Keratinocyte (primary cell): ENCODE data around the gene TICRR. TPM values are rescaled to one million over a fixed set of nuclear protein-coding genes. Genes with fewer than 3 reads are reported as not detected.
A peak's percentile ranks its signal among the peaks of the same experiment; 100 is the strongest.

ENCODE experiments used
- DNase-seq: peaks from one replicate; pipeline ENCODE4 v3.0.0-alpha.2; 2011; ENCODE audit warnings: low read depth, missing footprints, low spot score
- FAIRE-seq: peaks from 2 replicates; lab custom pipeline; 2011; peaks lifted over from hg19 to GRCh38; lab: Jason Lieb, UNC
- H2AFZ ChIP-seq: 2 replicates; pipeline ENCODE4 v1.6.0; 2012; ENCODE audit warnings: low read length, control low read depth, inconsistent platforms; ENCODE audit not compliant: control insufficient read depth
- H3K27ac ChIP-seq: 2 replicates; pipeline ENCODE4 v1.5.1; 2011; ENCODE audit warnings: low read length; ENCODE audit not compliant: control insufficient read depth, insufficient read depth
- H3K27me3 ChIP-seq: 3 replicates; pipeline ENCODE4 v1.6.0; 2011; ENCODE audit warnings: low read length; ENCODE audit not compliant: control insufficient read depth, insufficient read depth; ENCODE audit errors: extremely low read depth
- H3K36me3 ChIP-seq, 2 experiments: 2 replicates in 1 of 2; 3 replicates in 1 of 2; pipeline ENCODE4 v1.5.1; 2011; ENCODE audit warnings: low read length in 2 of 2, mild to moderate bottlenecking in 1 of 2; ENCODE audit not compliant: control insufficient read depth in 2 of 2, insufficient read depth in 2 of 2; ENCODE audit errors: extremely low read depth in 1 of 2
- H3K4me1 ChIP-seq: 3 replicates; pipeline ENCODE4 v1.5.1; 2011; ENCODE audit warnings: low read length; ENCODE audit not compliant: control insufficient read depth, insufficient read depth; ENCODE audit errors: extremely low read depth
- H3K4me2 ChIP-seq: 3 replicates; pipeline ENCODE4 v1.6.0; 2011; ENCODE audit warnings: low read depth, low read length; ENCODE audit not compliant: control insufficient read depth, insufficient read depth; ENCODE audit errors: extremely low read depth
- H3K4me3 ChIP-seq, 3 experiments: fragments of 200-600 bp in 1 of 3; sonication (generic) in 1 of 3; 2 replicates in 2 of 3; 3 replicates in 1 of 3; pipeline ENCODE4 v1.5.1; 2011 to 2016; ENCODE audit warnings: low read length in 3 of 3, mild to moderate bottlenecking in 3 of 3, control low read depth in 2 of 3, inconsistent platforms in 1 of 3, low read depth in 1 of 3, mixed read lengths in 1 of 3, mixed run types in 1 of 3, moderate library complexity in 1 of 3; ENCODE audit not compliant: control insufficient read depth in 2 of 3, insufficient read depth in 2 of 3; ENCODE audit errors: extremely low read depth in 1 of 3
- H3K79me2 ChIP-seq: 2 replicates; pipeline ENCODE4 v1.6.0; 2012; ENCODE audit warnings: low read length; ENCODE audit not compliant: control insufficient read depth, insufficient read depth
- H3K9ac ChIP-seq: 3 replicates; pipeline ENCODE4 v1.6.0; 2011; ENCODE audit warnings: low read length; ENCODE audit not compliant: control insufficient read depth, insufficient read depth; ENCODE audit errors: extremely low read depth
- H3K9me1 ChIP-seq: 3 replicates; pipeline ENCODE4 v1.6.0; 2011; ENCODE audit warnings: low read length; ENCODE audit not compliant: control insufficient read depth, insufficient read depth; ENCODE audit errors: extremely low read depth
- H3K9me3 ChIP-seq: 2 replicates; pipeline ENCODE4 v1.5.1; 2012; ENCODE audit warnings: low read depth, low read length; ENCODE audit not compliant: control insufficient read depth
- H4K20me1 ChIP-seq: 3 replicates; pipeline ENCODE4 v1.6.0; 2011; ENCODE audit warnings: low read length; ENCODE audit not compliant: control insufficient read depth, insufficient read depth; ENCODE audit errors: extremely low read depth
- CTCF ChIP-seq, 3 experiments: IDR thresholded peaks in 1 of 3; conservative IDR thresholded peaks in 1 of 3; optimal IDR thresholded peaks in 1 of 3; 2 replicates in 2 of 3; 3 replicates in 1 of 3; pipeline versions ENCODE3 to v1.5.1; 2011; ENCODE audit warnings: low read length in 3 of 3, mild to moderate bottlenecking in 3 of 3, moderate library complexity in 2 of 3, control low read depth in 1 of 3, inconsistent platforms in 1 of 3; ENCODE audit not compliant: insufficient read depth in 2 of 3; ENCODE audit errors: extremely low read depth in 1 of 3
- EZH2 ChIP-seq: IDR thresholded peaks from one replicate; pipeline ENCODE4 v1.6.1; 2012; ENCODE audit warnings: inconsistent platforms, mild to moderate bottlenecking, low read length, moderate library complexity
- dilution Hi-C: fragments of 300-500 bp; cut with MboI; formaldehyde crosslinking; loops from one replicate; pipeline ENCODE4 v1.7.0; 2020; ENCODE audit warnings: low sequenced_read_pairs; ENCODE audit not compliant: extremely low pct_ligation_motif_present
- polyA plus RNA-seq, 5 experiments: library from polyadenylated mRNA; depleted of rRNA in 3 of 5; stranded (reverse) in 3 of 5; stranded (forward) in 1 of 5; unstranded in 1 of 5; fragments of >200 nt; gene quantifications; 1 replicate in 1 of 5; 2 replicates in 3 of 5; 3 replicates in 1 of 5; pipeline versions ENCODE4 v1.2.1 to v1.2.3, GENCODE V29; 2011 to 2012; ENCODE audit warnings: missing spikeins in 2 of 5, low read depth in 1 of 5, low replicate concordance in 1 of 5

TICRR gene
- polyA plus RNA-seq, 1 donor (not counting 4 experiments of a cell fraction or from before 2014, with no cell fraction given): 2.9 TPM

GRCh38 chr15:89672221-89673164 is 97.2 kb downstream of the TICRR start:
- H3K27me3 ChIP-seq: no peaks in the 10 kb centered on the region
- no peaks in the 10 kb centered on the region for H3K9me1 ChIP-seq
- H3K4me1 ChIP-seq: no peaks in the 10 kb centered on the region
- no peaks in the 10 kb centered on the region for H3K79me2 ChIP-seq
- TF ChIP-seq CTCF (optimal IDR thresholded peaks at IDR 0.05 in 1 of 3, IDR thresholded peaks at IDR 0.05 in 1 of 3, conservative IDR thresholded peaks at IDR 0.05 in 1 of 3; ENCODE audit: extremely low read depth in 1 of 3, insufficient read depth in 2 of 3, low read length in 3 of 3) (no peak), EZH2 (no peak)
- no peak overlapping the region for H3K9ac ChIP-seq
- no peaks in the 10 kb centered on the region for H4K20me1 ChIP-seq
- H3K4me2 ChIP-seq: no peak overlapping the region
- H3K27ac ChIP-seq: no peak overlapping the region
- dilution Hi-C loops: no loop called here
- H3K36me3 ChIP-seq: no peaks in the 10 kb centered on the region
- no peak overlapping the region for H3K4me3 ChIP-seq
- DNase-seq (no peak), FAIRE-seq (no peak)
- H3K9me3 ChIP-seq: no peaks in the 10 kb centered on the region
- H2AFZ ChIP-seq: no peak overlapping the region

GRCh38 chr15:89673165-89673512 is 97.9 kb downstream of the TICRR start:
- dilution Hi-C loops: no loop called here
- Histone ChIP-seq H3K9me3 (no peaks in the 10 kb centered on the region), H3K4me1 (no peaks in the 10 kb centered on the region), H3K36me3 (no peaks in the 10 kb centered on the region), H2AFZ (no peak overlapping the region), H3K79me2 (no peaks in the 10 kb centered on the region), H3K9ac (no peak overlapping the region), H3K27ac (no peak overlapping the region), H3K4me2 (no peak overlapping the region), H3K27me3 (no peaks in the 10 kb centered on the region), H3K9me1 (no peaks in the 10 kb centered on the region), H3K4me3 (no peak overlapping the region), H4K20me1 (no peaks in the 10 kb centered on the region)
- TF ChIP-seq CTCF (optimal IDR thresholded peaks at IDR 0.05 in 1 of 3, IDR thresholded peaks at IDR 0.05 in 1 of 3, conservative IDR thresholded peaks at IDR 0.05 in 1 of 3; ENCODE audit: extremely low read depth in 1 of 3, insufficient read depth in 2 of 3, low read length in 3 of 3): peak in 2 of 3 experiments; percentile 40 to 52
- no peak for TF ChIP-seq EZH2
- FAIRE-seq (no peak), DNase-seq (no peak)
